ENCODE data around the gene IQGAP1. TPM values are rescaled to one million over a fixed set of nuclear protein-coding genes. Genes with fewer than 3 reads are reported as not detected.

IQGAP1 gene
- total RNA-seq, 1 experiment from 2014 or later = 113 TPM

DNA sequence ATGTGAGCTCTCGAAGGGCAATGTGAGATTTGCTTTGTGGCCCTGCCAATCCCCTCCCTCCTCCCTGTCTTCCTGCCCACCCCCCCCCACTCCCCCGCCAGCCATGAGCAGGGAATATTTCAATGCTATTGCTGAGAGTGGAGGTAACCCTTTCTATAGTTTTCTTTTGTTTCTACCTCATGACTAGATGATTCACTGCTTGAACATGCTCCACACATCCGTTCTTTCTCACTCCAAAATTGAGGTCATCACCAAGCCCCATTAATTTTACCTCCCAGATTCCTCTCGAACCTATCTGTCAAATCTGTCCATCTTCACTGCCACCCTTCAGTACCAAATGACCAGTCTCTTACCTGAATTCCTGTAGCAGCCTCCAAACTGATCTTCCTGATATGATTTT is 23.8 kb upstream of the IQGAP1 start:
- ChIA-PET RAD21 (ENCODE audit: low non-redundant PET in 1 of 2, low total read pairs in 2 of 2, uncharacterized antibody in 2 of 2, unreplicated experiment in 2 of 2) (no interaction called here), POLR2A (no interaction called here), CTCF (interaction anchor here (3.9 kb wide), 1 partner anchor 118 kb away, joined by 22 read pairs; no protein-coding TSS in a partner anchor)
- no peak for TF ChIP-seq YY1 (IDR thresholded peaks at IDR 0.05; ENCODE audit: extremely low read depth, insufficient replicate concordance, low read depth, low read length)
- no peak for TF ChIP-seq JUND (IDR thresholded peaks at IDR 0.05)
- TF ChIP-seq, protein P1, sequence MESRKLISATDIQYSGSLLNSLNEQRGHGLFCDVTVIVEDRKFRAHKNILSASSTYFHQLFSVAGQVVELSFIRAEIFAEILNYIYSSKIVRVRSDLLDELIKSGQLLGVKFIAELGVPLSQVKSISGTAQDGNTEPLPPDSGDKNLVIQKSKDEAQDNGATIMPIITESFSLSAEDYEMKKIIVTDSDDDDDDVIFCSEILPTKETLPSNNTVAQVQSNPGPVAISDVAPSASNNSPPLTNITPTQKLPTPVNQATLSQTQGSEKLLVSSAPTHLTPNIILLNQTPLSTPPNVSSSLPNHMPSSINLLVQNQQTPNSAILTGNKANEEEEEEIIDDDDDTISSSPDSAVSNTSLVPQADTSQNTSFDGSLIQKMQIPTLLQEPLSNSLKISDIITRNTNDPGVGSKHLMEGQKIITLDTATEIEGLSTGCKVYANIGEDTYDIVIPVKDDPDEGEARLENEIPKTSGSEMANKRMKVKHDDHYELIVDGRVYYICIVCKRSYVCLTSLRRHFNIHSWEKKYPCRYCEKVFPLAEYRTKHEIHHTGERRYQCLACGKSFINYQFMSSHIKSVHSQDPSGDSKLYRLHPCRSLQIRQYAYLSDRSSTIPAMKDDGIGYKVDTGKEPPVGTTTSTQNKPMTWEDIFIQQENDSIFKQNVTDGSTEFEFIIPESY (IDR thresholded peaks at IDR 0.05; ENCODE audit: extremely low read depth, insufficient replicate concordance, low read length) = no peak
- no peak for TF ChIP-seq SIN3A (IDR thresholded peaks at IDR 0.05; ENCODE audit: low read depth)
- TF ChIP-seq, protein P2, sequence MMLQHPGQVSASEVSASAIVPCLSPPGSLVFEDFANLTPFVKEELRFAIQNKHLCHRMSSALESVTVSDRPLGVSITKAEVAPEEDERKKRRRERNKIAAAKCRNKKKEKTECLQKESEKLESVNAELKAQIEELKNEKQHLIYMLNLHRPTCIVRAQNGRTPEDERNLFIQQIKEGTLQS (IDR thresholded peaks at IDR 0.05) = no peak
- TF ChIP-seq POLR2AphosphoS5 (IDR thresholded peaks at IDR 0.05; ENCODE audit: low read depth, low read length) = no peak
- 0 out of 2 replicates have a peak overlapping the region, but pooled peaks have one; percentile 28 for H3K4me2 ChIP-seq (ENCODE audit: low read length)
- no peaks in the 10 kb centered on the region for H4K20me1 ChIP-seq (ENCODE audit: insufficient read depth)
- DNase-seq (ENCODE audit: low read depth, low spot score) (no peak), ATAC-seq (no peak)
- H3K79me2 ChIP-seq (ENCODE audit: insufficient read depth, low read length) = no peaks in the 10 kb centered on the region
- no peaks in the 10 kb centered on the region for H3K36me3 ChIP-seq (ENCODE audit: control insufficient read depth in 1 of 2, insufficient read depth in 2 of 2, low read length in 2 of 2)
- H3K27me3 ChIP-seq (ENCODE audit: insufficient read depth, low read length) = no peaks in the 10 kb centered on the region
- H3K9me2 ChIP-seq (ENCODE audit: insufficient read depth) = no peaks in the 10 kb centered on the region
- H3K9ac ChIP-seq (ENCODE audit: low read length) = no peak overlapping the region
- no peaks in the 10 kb centered on the region for H3K9me3 ChIP-seq (ENCODE audit: control insufficient read depth in 1 of 2, insufficient read depth in 1 of 2, low read depth in 1 of 2, low read length in 2 of 2)
- no peak overlapping the region for H3K4me3 ChIP-seq (replicated peaks in 1 of 2; ENCODE audit: low read depth in 1 of 2, low read length in 2 of 2)
- peaks cover 8 to 27% of the 10 kb centered on the region in 2 experiments; a peak in 3 of 4 replicates for H3K4me1 ChIP-seq (ENCODE audit: control insufficient read depth in 1 of 2, insufficient read depth in 2 of 2, low read length in 2 of 2)
- no TSS peak for BruUV-seq (replicated peaks)
- intact Hi-C loops (cut with micrococcal nuclease) = no loop called here
- H2AFZ ChIP-seq (ENCODE audit: low read depth, low read length, poor library complexity, severe bottlenecking) = no peak overlapping the region
- H3K27ac ChIP-seq (ENCODE audit: low read depth, low read length) = no peak overlapping the region

DNA sequence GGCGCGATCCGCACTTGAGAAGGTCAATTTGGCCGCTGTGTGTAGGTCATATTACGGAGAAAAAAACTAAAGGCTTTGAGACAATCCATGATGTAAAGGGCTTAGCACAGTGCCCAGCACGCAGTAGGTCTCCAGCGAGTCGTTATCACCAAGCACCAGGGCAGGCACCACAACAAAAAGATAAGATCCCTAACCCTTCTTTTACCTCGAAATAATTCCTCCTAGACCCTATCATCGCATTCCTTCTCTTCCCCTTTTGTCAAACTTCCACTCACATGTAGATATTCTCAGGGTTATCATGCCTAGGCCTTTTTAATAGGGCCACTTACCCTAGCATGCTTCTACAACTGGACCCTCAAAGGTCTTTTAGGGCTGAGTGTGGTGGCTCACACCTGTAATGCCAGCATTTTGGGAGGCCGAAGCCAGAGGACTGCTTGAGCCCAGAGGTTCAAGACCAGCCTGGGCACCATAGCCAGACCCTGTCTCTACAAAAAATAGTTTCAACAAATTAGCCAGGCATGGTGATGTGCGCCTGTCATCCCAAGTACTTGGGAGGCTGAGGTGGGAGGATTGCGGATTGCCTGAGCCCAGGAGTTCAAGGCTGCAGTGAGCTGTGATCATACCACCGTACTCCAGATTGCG is 22.5 kb upstream of the IQGAP1 start:
- no peak overlapping the region for H3K4me3 ChIP-seq (replicated peaks in 1 of 2; ENCODE audit: low read depth in 1 of 2, low read length in 2 of 2)
- no peak overlapping the region for H3K4me2 ChIP-seq (ENCODE audit: low read length)
- H3K4me1 ChIP-seq (ENCODE audit: control insufficient read depth in 1 of 2, insufficient read depth in 2 of 2, low read length in 2 of 2) = peaks cover 8 to 27% of the 10 kb centered on the region in 2 experiments; a peak in 3 of 4 replicates
- no peak overlapping the region for H3K27ac ChIP-seq (ENCODE audit: low read depth, low read length)
- H3K27me3 ChIP-seq (ENCODE audit: insufficient read depth, low read length) = no peaks in the 10 kb centered on the region
- ChIA-PET CTCF (no interaction called here), POLR2A (no interaction called here), RAD21 (ENCODE audit: low non-redundant PET in 1 of 2, low total read pairs in 2 of 2, uncharacterized antibody in 2 of 2, unreplicated experiment in 2 of 2) (no interaction called here)
- no peaks in the 10 kb centered on the region for H4K20me1 ChIP-seq (ENCODE audit: insufficient read depth)
- H3K36me3 ChIP-seq (ENCODE audit: control insufficient read depth in 1 of 2, insufficient read depth in 2 of 2, low read length in 2 of 2) = no peaks in the 10 kb centered on the region
- no peaks in the 10 kb centered on the region for H3K79me2 ChIP-seq (ENCODE audit: insufficient read depth, low read length)
- no peaks in the 10 kb centered on the region for H3K9me3 ChIP-seq (ENCODE audit: control insufficient read depth in 1 of 2, insufficient read depth in 1 of 2, low read depth in 1 of 2, low read length in 2 of 2)
- ATAC-seq = no peak
- no peak overlapping the region for H2AFZ ChIP-seq (ENCODE audit: low read depth, low read length, poor library complexity, severe bottlenecking)
- no TSS peak for BruUV-seq (replicated peaks)
- H3K9ac ChIP-seq (ENCODE audit: low read length) = no peak overlapping the region
- intact Hi-C loops (cut with micrococcal nuclease) = no loop called here
- no peak for DNase-seq (ENCODE audit: low read depth, low spot score)
- H3K9me2 ChIP-seq (ENCODE audit: insufficient read depth) = no peaks in the 10 kb centered on the region
- TF ChIP-seq, protein P3, sequence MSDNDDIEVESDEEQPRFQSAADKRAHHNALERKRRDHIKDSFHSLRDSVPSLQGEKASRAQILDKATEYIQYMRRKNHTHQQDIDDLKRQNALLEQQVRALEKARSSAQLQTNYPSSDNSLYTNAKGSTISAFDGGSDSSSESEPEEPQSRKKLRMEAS (IDR thresholded peaks at IDR 0.05) = no peak
- TF ChIP-seq, protein P4, sequence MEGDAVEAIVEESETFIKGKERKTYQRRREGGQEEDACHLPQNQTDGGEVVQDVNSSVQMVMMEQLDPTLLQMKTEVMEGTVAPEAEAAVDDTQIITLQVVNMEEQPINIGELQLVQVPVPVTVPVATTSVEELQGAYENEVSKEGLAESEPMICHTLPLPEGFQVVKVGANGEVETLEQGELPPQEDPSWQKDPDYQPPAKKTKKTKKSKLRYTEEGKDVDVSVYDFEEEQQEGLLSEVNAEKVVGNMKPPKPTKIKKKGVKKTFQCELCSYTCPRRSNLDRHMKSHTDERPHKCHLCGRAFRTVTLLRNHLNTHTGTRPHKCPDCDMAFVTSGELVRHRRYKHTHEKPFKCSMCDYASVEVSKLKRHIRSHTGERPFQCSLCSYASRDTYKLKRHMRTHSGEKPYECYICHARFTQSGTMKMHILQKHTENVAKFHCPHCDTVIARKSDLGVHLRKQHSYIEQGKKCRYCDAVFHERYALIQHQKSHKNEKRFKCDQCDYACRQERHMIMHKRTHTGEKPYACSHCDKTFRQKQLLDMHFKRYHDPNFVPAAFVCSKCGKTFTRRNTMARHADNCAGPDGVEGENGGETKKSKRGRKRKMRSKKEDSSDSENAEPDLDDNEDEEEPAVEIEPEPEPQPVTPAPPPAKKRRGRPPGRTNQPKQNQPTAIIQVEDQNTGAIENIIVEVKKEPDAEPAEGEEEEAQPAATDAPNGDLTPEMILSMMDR (IDR thresholded peaks at IDR 0.05 in 2 of 3, conservative IDR thresholded peaks at IDR 0.05 in 1 of 3; ENCODE audit: borderline replicate concordance in 1 of 3, insufficient read depth in 1 of 3, low read depth in 2 of 3, low read length in 2 of 3) = no peak
- no peak for TF ChIP-seq EGR1 (IDR thresholded peaks at IDR 0.05; ENCODE audit: low read depth)
- no peak for TF ChIP-seq CBX3 (IDR thresholded peaks at IDR 0.05; ENCODE audit: low read depth)
- TF ChIP-seq, protein P1 (IDR thresholded peaks at IDR 0.05; ENCODE audit: extremely low read depth, insufficient replicate concordance, low read length) = no peak
- no peak for TF ChIP-seq YY1 (IDR thresholded peaks at IDR 0.05; ENCODE audit: extremely low read depth, insufficient replicate concordance, low read depth, low read length)
- no peak for TF ChIP-seq JUND (IDR thresholded peaks at IDR 0.05)
- TF ChIP-seq TCF7L2 (IDR thresholded peaks at IDR 0.05; ENCODE audit: borderline replicate concordance, extremely low read depth, insufficient read depth, insufficient read length) = no peak
